Regular cardiac myocyte (primary cell): ENCODE results near the gene ALDH18A1. TPM values are rescaled to one million over a fixed set of nuclear protein-coding genes. Genes with fewer than 3 reads are reported as not detected.

Source experiments
- total RNA-seq: library from RNA; depleted of rRNA; stranded (reverse); fragments of >200 nt; gene quantifications from 2 replicates; pipeline ENCODE4 v1.2.3, GENCODE V29; 2014

The ALDH18A1 gene
- 182 and 200 TPM in 2 replicates for total RNA-seq

GRCh38 chr10:95656291-95657164, at the start of gene ALDH18A1:
ALDH18A1 (minus strand) TSS chr10:95656711; CDS start chr10:95653377, 3,334 bp downstream.

GRCh38 chr10:95693668-95694534, 37.4 kb upstream of the ALDH18A1 start, which contains the start of gene TCTN3:
TCTN3 (minus strand) TSS chr10:95693927; CDS start chr10:95693899, 28 bp downstream.

DNA sequence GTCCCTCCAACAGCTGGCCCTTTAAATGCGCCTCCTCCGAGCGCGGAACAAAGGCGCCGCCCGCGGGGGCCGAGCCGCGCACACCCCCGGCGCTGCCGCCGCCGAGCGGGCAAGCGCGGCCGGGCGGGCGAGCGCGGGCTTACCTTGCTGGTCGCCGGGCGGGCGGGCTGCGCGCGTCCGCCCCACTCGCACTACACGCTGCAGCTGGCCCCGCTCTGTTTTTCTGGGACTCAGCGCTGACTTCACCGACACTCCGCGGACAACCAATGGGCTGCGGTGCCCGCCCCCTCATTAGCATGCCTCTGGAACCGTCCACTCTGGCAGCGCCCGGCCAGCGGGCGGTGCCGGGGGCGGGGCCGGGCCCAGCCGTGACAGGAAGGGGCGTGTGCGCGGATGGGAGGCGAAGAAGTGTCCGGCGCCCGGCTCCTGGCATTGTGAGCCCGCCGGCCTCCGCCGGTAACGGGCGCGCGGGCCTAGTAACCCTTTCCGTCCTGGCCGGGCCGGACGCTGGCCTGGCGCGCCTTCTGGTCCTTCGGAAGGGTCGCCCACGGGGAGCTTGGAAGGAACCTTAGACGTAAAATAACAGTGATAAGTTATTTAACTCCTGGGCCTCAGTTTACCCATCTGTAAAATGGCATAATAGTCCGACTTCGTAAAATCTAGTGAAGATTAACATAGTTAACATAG, 95.2 kb downstream of the ALDH18A1 start, which contains the start of gene SORBS1:
Gene SORBS1, minus strand, starts transcription at position 195 of the 687 bp plus-strand sequence. CDS start 120,236 bp downstream, outside the sequence.

Other genes starting within 250 kb of the ALDH18A1 start
- 0.19 and 1.1 TPM in 2 replicates for gene SORBS1, start 95.3 kb downstream of the ALDH18A1 start, total RNA-seq
- gene TCTN3, start 37.2 kb upstream of the ALDH18A1 start, total RNA-seq = 30.1 and 38.9 TPM in 2 replicates
- gene ENTPD1, start 99.5 kb upstream of the ALDH18A1 start, total RNA-seq = 0.58 and 4.2 TPM in 2 replicates